DMS 273 treated with DMSO at 0.1 percent for 48 hours (cell line): ENCODE data around the gene JARID2.

Experiments
- DNase-seq: peaks from one replicate; lab custom pipeline; 2025; lab: John Stamatoyannopoulos, UW

The JARID2 gene

GRCh38 chr6:15376900-15377487 is 131.1 kb downstream of the JARID2 start:
- no peak for DNase-seq

- no peak for DNase-seq
Measured at GRCh38 chr6:15378272-15378671, 132.4 kb downstream of the JARID2 start.

GRCh38 chr6:15378866-15379265 is 133.0 kb downstream of the JARID2 start:
- DNase-seq: no peak

- no peak for DNase-seq
Measured at GRCh38 chr6:15380351-15380750, 134.5 kb downstream of the JARID2 start.

GRCh38 chr6:15382089-15382488 is 136.2 kb downstream of the JARID2 start:
- no peak for DNase-seq

GRCh38 chr6:15382712-15383111 is 136.8 kb downstream of the JARID2 start:
- no peak for DNase-seq

- peak; percentile 26 for DNase-seq
Measured at GRCh38 chr6:15384901-15385300, 139.0 kb downstream of the JARID2 start.

GRCh38 chr6:15385521-15385920 is 139.7 kb downstream of the JARID2 start:
- DNase-seq: no peak

- no peak for DNase-seq
Measured at GRCh38 chr6:15386110-15386755, 140.4 kb downstream of the JARID2 start.

- no peak for DNase-seq
Measured at GRCh38 chr6:15386756-15387112, 140.9 kb downstream of the JARID2 start.

- no peak for DNase-seq
Measured at GRCh38 chr6:15387118-15387517, 141.2 kb downstream of the JARID2 start.

GRCh38 chr6:15389084-15389764 is 143.4 kb downstream of the JARID2 start:
- no peak for DNase-seq

GRCh38 chr6:15389765-15390723 is 144.2 kb downstream of the JARID2 start:
- DNase-seq: no peak

GRCh38 chr6:15391500-15391899 is 145.6 kb downstream of the JARID2 start:
- no peak for DNase-seq

GRCh38 chr6:15392182-15392581 is 146.3 kb downstream of the JARID2 start:
- DNase-seq: peak; percentile 55

- DNase-seq: no peak
Measured at GRCh38 chr6:15393605-15394004, 147.7 kb downstream of the JARID2 start.

- DNase-seq: no peak
Measured at GRCh38 chr6:15395087-15395486, 149.2 kb downstream of the JARID2 start.

- DNase-seq: no peak
Measured at GRCh38 chr6:15396808-15397207, 150.9 kb downstream of the JARID2 start.

- DNase-seq: no peak
Measured at GRCh38 chr6:15398633-15399275, 152.9 kb downstream of the JARID2 start.

- peak; percentile 60 for DNase-seq
Measured at GRCh38 chr6:15399641-15400470, 154.0 kb downstream of the JARID2 start.

GRCh38 chr6:15400572-15401004 is 154.7 kb downstream of the JARID2 start:
- DNase-seq: peak; percentile 51
